K562 (cell line): ENCODE data around the gene TUBGCP6. TPM values are rescaled to one million over a fixed set of nuclear protein-coding genes. Genes with fewer than 3 reads are reported as not detected.
A peak's percentile ranks its signal among the peaks of the same experiment; 100 is the strongest.

Experiments
- ATF7 ChIP-seq: fragments of 450-650 bp; IDR thresholded peaks from 2 replicates; pipeline ENCODE4 v1.7.1; 2014; ENCODE audit warnings: mild to moderate bottlenecking, moderate library complexity
- FOXJ2 ChIP-seq: fragments of 200-800 bp; sonication (Bioruptor generic); IDR thresholded peaks from 2 replicates; pipeline ENCODE4 v1.6.1; 2016; ENCODE audit warnings: missing genetic modification characterization, missing compliant biosample characterization
- HDAC2 ChIP-seq: fragments of 450-650 bp; IDR thresholded peaks from 2 replicates; pipeline ENCODE4 v1.6.1; 2016; ENCODE audit warnings: mild to moderate bottlenecking
- MAFK ChIP-seq: IDR thresholded peaks from 2 replicates; pipeline ENCODE4 v1.6.1; 2011; ENCODE audit warnings: low read length, improper control_type of control experiment
- NRF1 ChIP-seq, 2 experiments: fragments of 450-650 bp; IDR thresholded peaks in 1 of 2; conservative IDR thresholded peaks in 1 of 2; 2 replicates each; pipeline ENCODE4 v1.6.1; 2014; ENCODE audit warnings: mild to moderate bottlenecking in 2 of 2
- PHB ChIP-seq: fragments of 250-450 bp; sonication (Bioruptor Pico); IDR thresholded peaks from 2 replicates; pipeline ENCODE4 v1.5.0; 2021
- PKNOX1 ChIP-seq: fragments of 450-650 bp; IDR thresholded peaks from 2 replicates; pipeline ENCODE4 v1.6.1; 2016
- RNF219 ChIP-seq: fragments of 250-450 bp; sonication (Bioruptor Pico); IDR thresholded peaks from 2 replicates; pipeline ENCODE4 v1.5.0; 2022; ENCODE audit warnings: mild to moderate bottlenecking
- SNIP1 ChIP-seq: fragments of 450-650 bp; IDR thresholded peaks from 2 replicates; pipeline ENCODE4 v1.7.1; 2017; ENCODE audit warnings: low read depth, mild to moderate bottlenecking
- SNRNP70 ChIP-seq: fragments of 200-400 bp; formaldehyde crosslinking; optimal IDR thresholded peaks from 2 replicates; pipeline ENCODE3; 2017; ENCODE audit warnings: low read depth, low read length
- SP1 ChIP-seq: sonication (generic); formaldehyde crosslinking; IDR thresholded peaks from 2 replicates; pipeline ENCODE4 v1.8.1; 2022; ENCODE audit warnings: mild to moderate bottlenecking, missing genetic modification reagents
- TEAD4 ChIP-seq, 2 experiments: sonication (generic) in 1 of 2; formaldehyde crosslinking in 1 of 2; IDR thresholded peaks; 2 replicates each; pipeline versions ENCODE4 v1.6.1 to v1.8.0; 2012 to 2022; ENCODE audit warnings: borderline replicate concordance in 1 of 2, inconsistent platforms in 1 of 2, low read length in 1 of 2, mild to moderate bottlenecking in 1 of 2, missing genetic modification reagents in 1 of 2
- ZBTB26 ChIP-seq: fragments of 450-650 bp; formaldehyde crosslinking; IDR thresholded peaks from 2 replicates; pipeline ENCODE4 v1.4.0; 2022; ENCODE audit warnings: missing genetic modification characterization
- ZFPM2 ChIP-seq: fragments of 250-450 bp; sonication (Bioruptor Pico); IDR thresholded peaks from 2 replicates; pipeline ENCODE4 v1.5.1; 2022; ENCODE audit warnings: mild to moderate bottlenecking
- ZNF143 ChIP-seq: sonication (generic); formaldehyde crosslinking; IDR thresholded peaks from 2 replicates; pipeline ENCODE4 v1.9.0; 2022; ENCODE audit warnings: mild to moderate bottlenecking, missing genetic modification reagents
- ZNF197 ChIP-seq: fragments of 200-800 bp; sonication (Bioruptor generic); IDR thresholded peaks from 2 replicates; pipeline ENCODE4 v1.6.1; 2016; ENCODE audit warnings: low read depth, missing genetic modification characterization, missing compliant biosample characterization
- ZNF609 ChIP-seq: sonication (generic); formaldehyde crosslinking; IDR thresholded peaks from 2 replicates; pipeline ENCODE4 v1.8.1; 2023; ENCODE audit warnings: missing genetic modification reagents, mild to moderate bottlenecking, borderline replicate concordance
- ZNF77 ChIP-seq: fragments of 250-450 bp; sonication (Bioruptor Pico); IDR thresholded peaks from 2 replicates; pipeline ENCODE4 v1.5.0; 2020
- polyA plus RNA-seq, 8 experiments: library from polyadenylated mRNA; depleted of rRNA in 4 of 8; stranded (reverse) in 5 of 8; unstranded in 3 of 8; fragments of >200 nt; fragmentation: Nextera tagmentation in 2 of 8; fragmentation: Illumina TruSeq in 1 of 8; extraction: Ambion mirVana in 2 of 8; extraction: Trizol in 1 of 8; gene quantifications; 2 replicates each; pipeline versions ENCODE4 v1.2.1 to v1.2.3, GENCODE V29; 2011 to 2014; ENCODE audit warnings: inconsistent platforms in 1 of 8, missing spikeins in 1 of 8
- total RNA-seq, 7 experiments: library from RNA; depleted of rRNA in 6 of 7; stranded (reverse); fragments of >200 nt in 6 of 7; fragmentation: Illumina TruSeq in 2 of 7; extraction: Trizol in 2 of 7; gene quantifications; 2 replicates each; pipeline versions ENCODE4 v1.2.1 to v1.2.3, GENCODE V29; 2011 to 2021; ENCODE audit warnings: low replicate concordance in 1 of 7

Gene TUBGCP6
- total and polyA plus RNA-seq, 9 of the 15 experiments (the other 6 are each of a cell fraction or from before 2014, with no cell fraction given), result 0.76 to 33.0 (median 10.1) TPM

GRCh38 chr22:50244420-50245213, at the start of gene TUBGCP6 (continued):
- TF ChIP-seq TEAD4 (IDR thresholded peaks at IDR 0.05; ENCODE audit: low read length), result no peak
- no peak for TF ChIP-seq TEAD4 (CRISPR knock-in tag; IDR thresholded peaks at IDR 0.05; ENCODE audit: borderline replicate concordance)
- no peak for TF ChIP-seq RNF219
- TF ChIP-seq SNIP1, result no peak
- TF ChIP-seq PHB (CRISPR knock-in tag), result no peak
- no peak for TF ChIP-seq ZNF197 (CRISPR knock-in tag)
- no peak for TF ChIP-seq ZNF609
- TF ChIP-seq ZBTB26 (CRISPR knock-in tag), result no peak
- no peak for TF ChIP-seq ZFPM2 (CRISPR knock-in tag)
- TF ChIP-seq SP1 (CRISPR knock-in tag), result peak; percentile 69
- peak; percentile 43 for TF ChIP-seq ATF7
- TF ChIP-seq HDAC2, result peak; percentile 56; the same call in 1 of the 2 replicates
- TF ChIP-seq MAFK, result no peak
- TF ChIP-seq FOXJ2 (tag), result no peak
- TF ChIP-seq NRF1 (conservative IDR thresholded peaks at IDR 0.05 in 1 of 2, IDR thresholded peaks at IDR 0.05 in 1 of 2), result peak; percentile 77 to 82
- TF ChIP-seq ZNF77 (CRISPR knock-in tag), result no peak
- TF ChIP-seq PKNOX1, result peak; percentile 96
- no peak for TF ChIP-seq ZNF143 (CRISPR knock-in tag)
- no peak for TF ChIP-seq SNRNP70
